H1 (cell line): ENCODE data around the gene SMARCD1. TPM values are rescaled to one million over a fixed set of nuclear protein-coding genes. Genes with fewer than 3 reads are reported as not detected.

Experiments
- CREB1 ChIP-seq: IDR thresholded peaks from 2 replicates; pipeline ENCODE4 v1.6.1; 2012; ENCODE audit warnings: inconsistent platforms
- CTBP2 ChIP-seq: IDR thresholded peaks from 2 replicates; pipeline ENCODE4 v1.7.0; 2011; ENCODE audit warnings: borderline replicate concordance, mild to moderate bottlenecking, moderate library complexity, mixed read lengths, low read length; ENCODE audit not compliant: insufficient read depth, insufficient read length
- MAFK ChIP-seq: IDR thresholded peaks from 2 replicates; pipeline ENCODE4 v1.6.1; 2012; ENCODE audit warnings: low read depth, mild to moderate bottlenecking, improper control_type of control experiment, low read length
- MAX ChIP-seq: IDR thresholded peaks from 2 replicates; pipeline ENCODE4 v1.6.1; 2012; ENCODE audit warnings: inconsistent platforms
- SUZ12 ChIP-seq: fragments of 200-600 bp; sonication (generic); IDR thresholded peaks from 2 replicates; pipeline ENCODE4 v1.6.1; 2012; ENCODE audit warnings: mild to moderate bottlenecking, inconsistent platforms, low read length, moderate library complexity, mixed read lengths
- TEAD4 ChIP-seq: IDR thresholded peaks from 2 replicates; pipeline ENCODE4 v1.6.1; 2012; ENCODE audit warnings: low read depth, low read length, inconsistent platforms, mixed read lengths
- YY1 ChIP-seq: IDR thresholded peaks from 2 replicates; pipeline ENCODE4 v1.6.1; 2011; ENCODE audit warnings: low read depth, mild to moderate bottlenecking, low read length
- polyA plus RNA-seq, 7 experiments: library from polyadenylated mRNA; depleted of rRNA in 3 of 7; stranded (reverse) in 5 of 7; unstranded in 2 of 7; fragments of >200 nt in 5 of 7; fragments of 200-250 nt in 2 of 7; gene quantifications; 1 replicate in 5 of 7; 2 replicates in 1 of 7; 4 replicates in 1 of 7; pipeline versions ENCODE4 v1.2.1 to v1.2.3, GENCODE V29; 2011 to 2013; ENCODE audit warnings: missing spikeins in 2 of 7, mixed read lengths in 2 of 7
- total RNA-seq: library from RNA; stranded (reverse); fragmentation: NEBNext Ultra II Directional; extraction: Animal tissue kit (Norgen Biotek cat#: 25700); gene quantifications from 2 replicates; pipeline ENCODE4 v1.2.1, GENCODE V29; 2021

Gene SMARCD1
- total and polyA plus RNA-seq, 2 of the 8 experiments (the other 6 are each of a cell fraction or from before 2014, with no cell fraction given): 128 to 130 TPM

GRCh38 chr12:50077099-50077498 is 8.0 kb upstream of the SMARCD1 start (continued):
- TF ChIP-seq MAFK (no peak), CREB1 (no peak), MAX (no peak), YY1 (no peak), TEAD4 (no peak), SUZ12 (no peak), CTBP2 (no peak)
